GM19193 (cell line): ENCODE data around the gene EPHX1.

Experiments used
- POLR2A ChIP-seq: IDR thresholded peaks from 4 replicates; pipeline ENCODE4 v1.6.1; 2011; ENCODE audit not compliant: insufficient read depth, insufficient read length; ENCODE audit errors: extremely low read depth

Gene EPHX1

GRCh38 chr1:225891229-225891972 lies 81.5 kb downstream of the EPHX1 start:
- no peak for TF ChIP-seq POLR2A

GRCh38 chr1:225892307-225892706 lies 82.4 kb downstream of the EPHX1 start:
- TF ChIP-seq POLR2A = no peak
